GM21528 (cell line): Measurements from ENCODE around the gene FBXO24.

ENCODE experiments used
- ATAC-seq: cut with Tn5 transposase; IDR thresholded peaks from one replicate; pipeline ENCODE4 v1.9.1; 2021; ENCODE audit warnings: mild to moderate bottlenecking, moderate library complexity; ENCODE audit not compliant: unreplicated experiment, low FRiP score

The FBXO24 gene

GRCh38 chr7:100612730-100613390 lies 26.7 kb downstream of the FBXO24 start:
- ATAC-seq, result no peak

GRCh38 chr7:100613412-100614175 lies 27.5 kb downstream of the FBXO24 start:
- ATAC-seq, result no peak

DNA sequence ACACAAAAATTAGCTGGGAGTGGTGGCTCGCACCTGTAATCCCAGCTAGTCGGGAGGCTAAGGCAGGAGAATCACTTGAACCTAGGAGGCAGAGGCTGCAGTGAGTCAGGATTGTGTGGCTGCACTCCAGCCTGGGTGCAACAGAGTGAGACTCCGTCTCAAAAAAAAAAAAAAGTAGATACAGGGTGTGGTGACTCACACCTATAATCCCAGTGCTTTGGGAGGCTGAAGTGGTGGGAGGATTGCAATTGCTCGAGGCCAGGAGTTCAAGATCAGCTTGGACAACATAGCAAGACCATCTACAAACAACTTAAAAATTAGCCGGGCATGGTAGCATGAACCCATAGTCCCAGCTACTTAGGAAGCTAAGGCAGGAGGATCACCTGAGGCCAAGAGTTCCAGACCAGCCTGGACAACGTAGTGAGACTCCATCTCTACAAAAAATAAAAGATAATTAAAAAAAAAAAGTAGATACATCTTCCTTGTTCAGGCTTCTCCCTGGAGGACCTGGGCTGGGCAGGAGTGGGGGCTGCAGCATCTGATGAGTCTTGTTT lies 28.3 kb downstream of the FBXO24 start:
- ATAC-seq, result no peak

DNA sequence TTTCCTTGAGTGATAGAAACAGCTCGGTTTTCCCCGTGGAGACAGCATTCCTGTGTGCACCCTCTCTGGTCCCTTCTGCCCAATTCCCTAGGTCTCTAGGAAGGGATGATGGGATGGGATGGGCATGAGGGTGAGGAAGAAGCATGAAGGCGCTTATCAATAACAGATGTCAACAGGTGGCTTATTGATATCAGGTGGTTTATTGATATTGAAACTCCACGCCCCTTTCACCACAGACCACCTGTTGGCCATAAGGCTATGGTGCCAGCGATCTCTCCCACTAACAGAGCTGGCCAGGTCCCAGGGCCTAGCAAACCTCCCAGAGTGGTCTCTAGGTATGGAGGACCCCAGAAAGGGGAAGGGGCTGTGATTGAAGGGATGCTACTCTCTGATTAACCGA lies 34.1 kb downstream of the FBXO24 start:
- no peak for ATAC-seq

GRCh38 chr7:100620804-100621203 lies 34.7 kb downstream of the FBXO24 start:
- ATAC-seq, result no peak

DNA sequence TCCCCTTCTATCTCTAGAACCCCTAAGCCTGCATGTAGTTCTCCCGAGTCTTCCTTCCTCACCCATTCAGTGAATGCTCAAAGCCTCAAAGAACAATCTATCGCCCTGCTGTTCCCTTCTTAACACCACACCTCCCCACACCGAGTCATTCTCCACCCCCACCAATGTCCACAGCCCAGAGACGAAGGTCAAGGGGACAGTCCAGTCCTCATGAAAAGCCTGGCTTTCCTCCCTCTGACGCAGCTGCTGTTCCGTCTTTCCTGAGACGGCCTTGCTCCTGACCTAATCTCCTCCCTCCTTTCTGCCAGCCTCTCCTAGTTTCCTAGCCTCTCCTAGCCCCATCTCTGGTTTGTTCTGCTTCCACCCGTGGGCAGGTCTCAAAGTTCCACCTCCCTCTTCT lies 35.4 kb downstream of the FBXO24 start:
- ATAC-seq, result no peak

GRCh38 chr7:100623951-100624824 lies 38.1 kb downstream of the FBXO24 start:
- no peak for ATAC-seq

- no peak for ATAC-seq
Measured at GRCh38 chr7:100626055-100626454, 39.9 kb downstream of the FBXO24 start.

- ATAC-seq, result peak; percentile 74
Measured at GRCh38 chr7:100626530-100627237, 40.6 kb downstream of the FBXO24 start.

GRCh38 chr7:100627238-100627549 lies 41.1 kb downstream of the FBXO24 start:
- no peak for ATAC-seq

DNA sequence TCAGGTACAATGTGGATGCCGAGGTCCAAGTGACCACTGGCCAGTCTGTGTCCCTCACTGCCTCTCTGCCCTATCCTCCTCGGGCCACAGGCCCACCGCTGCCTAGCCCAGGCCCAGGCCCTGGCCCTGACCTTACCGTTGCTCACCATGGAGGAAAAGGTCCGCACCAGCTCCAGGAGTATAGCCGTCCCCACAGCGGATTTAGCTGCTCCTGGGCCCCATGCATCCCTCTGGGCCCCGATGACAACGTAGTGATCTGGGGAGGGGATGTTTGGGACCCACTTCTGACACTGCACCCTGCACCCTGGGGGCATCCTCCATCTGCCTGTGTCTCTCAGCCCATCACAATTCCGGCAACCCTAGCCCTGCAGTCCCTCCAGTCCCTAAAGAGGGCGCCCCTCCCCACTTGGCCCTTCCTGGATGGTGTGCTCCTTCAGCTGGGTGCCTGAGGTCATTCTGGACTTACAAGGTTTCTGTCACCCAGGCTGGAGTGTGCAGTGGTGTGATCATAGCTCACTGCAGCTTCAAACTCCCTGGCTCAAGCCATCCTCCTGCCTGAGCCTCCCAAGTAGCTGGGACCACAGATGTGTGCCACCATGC lies 43.1 kb downstream of the FBXO24 start:
- no peak for ATAC-seq

DNA sequence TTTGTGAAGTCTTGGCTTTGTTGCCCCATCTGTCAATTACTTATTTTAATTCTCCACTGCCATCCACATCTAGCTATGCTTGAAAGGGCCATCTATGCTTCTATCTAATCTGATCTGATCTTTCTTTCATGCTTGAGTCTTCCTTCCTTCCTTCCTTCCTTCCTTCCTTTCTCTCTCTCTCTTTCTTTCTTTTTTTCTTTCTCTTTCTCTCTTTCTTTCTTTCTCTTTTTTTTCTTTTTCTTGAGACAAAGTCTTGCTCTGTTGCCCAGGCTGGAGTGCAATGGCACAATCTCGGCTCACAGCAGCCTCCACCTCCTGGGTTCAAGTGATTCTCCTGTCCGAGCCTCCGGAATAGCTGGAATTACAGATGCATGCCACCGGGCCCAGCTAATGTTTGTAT lies 43.9 kb downstream of the FBXO24 start:
- no peak for ATAC-seq

DNA sequence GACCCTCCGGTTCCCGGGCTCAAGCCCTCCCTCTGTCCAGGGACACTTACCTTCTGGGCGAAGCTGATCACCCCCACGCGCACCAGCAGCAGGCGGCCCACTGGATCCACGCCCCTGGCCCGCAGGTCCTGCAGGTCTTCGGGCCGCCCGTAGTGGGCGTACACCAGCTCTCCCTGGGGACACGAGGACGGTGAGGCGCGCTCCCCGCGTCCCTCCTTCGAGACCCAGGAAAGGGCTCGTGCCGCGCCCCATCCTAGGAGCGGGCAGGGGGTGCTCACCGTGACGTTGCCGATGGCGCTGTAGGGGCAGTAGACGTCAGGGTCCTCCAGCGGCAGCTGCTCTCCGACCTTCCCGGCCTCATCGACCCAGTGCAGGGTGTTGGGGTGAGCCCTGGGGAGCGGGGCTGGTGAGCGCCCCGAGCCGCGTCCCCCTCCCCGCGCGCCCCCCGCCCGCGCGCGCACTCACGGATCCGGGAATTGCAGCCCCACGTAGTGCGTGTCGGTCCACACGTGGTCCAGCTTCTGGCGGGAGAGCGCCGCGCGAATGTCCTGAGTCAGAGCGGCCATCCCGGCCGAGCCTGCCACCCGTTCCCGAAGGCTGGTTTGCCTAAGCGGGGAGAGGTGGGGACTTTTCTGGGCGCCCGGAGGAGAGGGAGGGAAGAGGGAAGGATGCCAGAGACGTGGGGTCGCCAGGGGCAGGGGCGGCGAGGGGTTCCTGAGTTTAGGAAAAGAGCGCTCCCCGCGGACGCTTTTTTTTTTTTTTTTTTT lies 47.0 kb downstream of the FBXO24 start:
- no peak for ATAC-seq

GRCh38 chr7:100639995-100640516 lies 53.9 kb downstream of the FBXO24 start:
- ATAC-seq, result no peak

GRCh38 chr7:100640517-100641440 lies 54.7 kb downstream of the FBXO24 start:
- ATAC-seq, result no peak

DNA sequence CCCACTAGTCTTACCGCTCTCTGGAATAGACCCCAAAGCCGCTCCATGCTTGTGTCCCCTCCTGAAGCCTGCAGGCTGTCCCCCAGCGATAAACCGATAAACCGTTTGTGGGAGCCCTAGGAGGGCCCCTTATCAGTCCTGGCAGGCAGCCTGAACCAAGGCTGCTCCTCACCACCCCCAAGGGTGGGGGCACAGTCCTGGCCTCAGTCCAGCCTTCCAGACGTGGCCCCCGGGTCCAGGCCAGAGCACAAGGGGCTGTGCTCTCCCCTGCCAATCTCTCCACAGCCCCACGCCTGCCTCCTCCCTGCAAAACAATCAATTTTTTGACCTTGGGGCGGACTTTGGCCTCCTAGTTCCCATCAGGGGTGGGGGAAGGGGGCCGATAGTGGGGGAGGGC lies 55.3 kb downstream of the FBXO24 start, which contains the start of gene TFR2:
Gene TFR2, minus strand, starts transcription at position 90 of the 397 bp plus-strand sequence. Its CDS starts 43 bp downstream, at position 47.
- ATAC-seq, result no peak

DNA sequence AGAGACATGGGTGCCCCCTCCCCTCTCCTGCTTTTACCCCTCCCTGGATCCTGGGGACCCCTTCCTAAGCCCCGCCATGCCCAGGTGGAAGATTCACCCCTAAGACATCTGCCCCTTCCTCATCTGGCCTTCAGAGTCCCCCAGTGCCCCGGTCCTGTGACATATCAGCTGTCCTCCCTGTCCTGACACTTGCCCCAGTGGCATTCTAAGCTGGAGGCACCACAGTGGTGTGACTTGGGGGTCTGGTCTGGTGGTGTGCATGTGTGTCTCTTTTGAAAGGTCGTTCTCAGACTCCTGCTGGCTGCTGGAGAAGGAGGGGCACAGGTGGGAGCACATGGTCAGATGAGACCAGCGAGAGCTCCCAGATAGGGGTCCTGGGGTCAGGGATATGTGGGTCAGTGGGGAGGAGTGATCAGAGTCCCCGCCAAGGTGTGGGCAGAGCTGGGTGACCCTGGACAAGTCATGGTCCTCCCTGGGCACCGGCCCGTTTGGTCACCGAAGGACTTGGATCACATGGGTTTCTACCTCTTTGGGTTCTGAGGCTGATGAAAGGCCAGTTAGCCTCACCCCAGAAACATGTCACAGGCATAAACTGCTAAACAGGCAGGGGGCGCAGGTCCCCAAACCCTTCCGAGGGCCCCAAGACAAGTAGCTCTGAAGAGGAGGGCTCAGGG lies 55.9 kb downstream of the FBXO24 start:
- ATAC-seq, result no peak
